ENCODE results near the gene C1QL3. TPM values are rescaled to one million over a fixed set of nuclear protein-coding genes. Genes with fewer than 3 reads are reported as not detected.

Gene C1QL3
- total RNA-seq, 4 donors from 2014 or later = 0.33 TPM; not detected in 3

DNA sequence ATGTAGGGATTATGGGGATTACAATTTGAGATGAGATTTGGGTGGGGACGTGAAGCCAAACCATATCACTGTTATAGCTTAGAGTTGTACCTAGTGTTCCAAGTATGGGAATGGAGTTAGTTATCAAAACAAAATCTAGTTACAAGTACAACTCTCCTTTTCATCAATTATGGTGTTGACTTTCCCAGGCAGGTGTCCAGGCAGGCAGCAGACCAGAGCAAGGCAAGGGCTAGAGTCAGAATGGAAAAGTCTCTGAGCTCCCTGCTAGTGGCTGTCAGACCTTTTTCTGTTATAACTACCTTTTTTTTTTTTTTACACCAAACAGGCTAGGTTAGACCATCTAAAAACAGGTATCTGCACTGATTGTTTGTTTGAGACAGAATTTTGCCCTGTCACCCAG is 55.7 kb downstream of the C1QL3 start:
- intact Hi-C loops (cut with DNase I) = no loop called here
- 69 to 73% methylated on average over 1 of the region's 1 CpG for WGBS, 2 donors
- Histone ChIP-seq H3K9me3 (no peaks in the 10 kb centered on the region), H3K27me3 (no peaks in the 10 kb centered on the region), H3K4me1 (no peaks in the 10 kb centered on the region), H3K36me3 (no peaks in the 10 kb centered on the region), H3K4me3 (replicated peaks in 1 of 3) (no peak overlapping the region), H3K27ac (no peak overlapping the region)
- TF ChIP-seq, protein P1, sequence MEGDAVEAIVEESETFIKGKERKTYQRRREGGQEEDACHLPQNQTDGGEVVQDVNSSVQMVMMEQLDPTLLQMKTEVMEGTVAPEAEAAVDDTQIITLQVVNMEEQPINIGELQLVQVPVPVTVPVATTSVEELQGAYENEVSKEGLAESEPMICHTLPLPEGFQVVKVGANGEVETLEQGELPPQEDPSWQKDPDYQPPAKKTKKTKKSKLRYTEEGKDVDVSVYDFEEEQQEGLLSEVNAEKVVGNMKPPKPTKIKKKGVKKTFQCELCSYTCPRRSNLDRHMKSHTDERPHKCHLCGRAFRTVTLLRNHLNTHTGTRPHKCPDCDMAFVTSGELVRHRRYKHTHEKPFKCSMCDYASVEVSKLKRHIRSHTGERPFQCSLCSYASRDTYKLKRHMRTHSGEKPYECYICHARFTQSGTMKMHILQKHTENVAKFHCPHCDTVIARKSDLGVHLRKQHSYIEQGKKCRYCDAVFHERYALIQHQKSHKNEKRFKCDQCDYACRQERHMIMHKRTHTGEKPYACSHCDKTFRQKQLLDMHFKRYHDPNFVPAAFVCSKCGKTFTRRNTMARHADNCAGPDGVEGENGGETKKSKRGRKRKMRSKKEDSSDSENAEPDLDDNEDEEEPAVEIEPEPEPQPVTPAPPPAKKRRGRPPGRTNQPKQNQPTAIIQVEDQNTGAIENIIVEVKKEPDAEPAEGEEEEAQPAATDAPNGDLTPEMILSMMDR (IDR thresholded peaks at IDR 0.05) = no peak
- no peak for TF ChIP-seq POLR2A (IDR thresholded peaks at IDR 0.05)
- peak; percentile 59 to 71 for DNase-seq

Small RNA genes lying within 50 kb of the gene (small RNA-seq; reads per million reads assigned to genes)
- gene RNU2-18P = not detected

Other genes with a start within 250 kb of the C1QL3 start
- 10 to 100 TPM; 21.0 to 31.2 (median 24.4) TPM for gene PTER, start 84.9 kb downstream of the C1QL3 start, total RNA-seq

Data from thyroid gland (tissue), 4 donors.